Thyroid gland (tissue), 4 donors: ENCODE data around the gene CACTIN. TPM values are rescaled to one million over a fixed set of nuclear protein-coding genes. Genes with fewer than 3 reads are reported as not detected.
"Not testable (repeated sequence)": the region's sequence is repeated elsewhere in the genome, so short reads cannot be mapped to it uniquely, and the experiment has no call there.

Experiments used
- DNase-seq, 2 donors: peaks; one replicate each; pipeline ENCODE4 v3.0.0-alpha.2; 2019
- H3K27ac ChIP-seq, 3 donors: fragments of 200-600 bp; sonication (generic); 1 replicate in 2 of 3; 2 replicates in 1 of 3; pipeline ENCODE4 v1.5.1; 2016 to 2019; ENCODE audit warnings: mild to moderate bottlenecking in 1 of 3, moderate library complexity in 1 of 3
- H3K27me3 ChIP-seq: fragments of 200-600 bp; sonication (generic); one replicate; pipeline ENCODE4 v1.5.1; 2019
- H3K36me3 ChIP-seq, 2 donors: fragments of 200-600 bp; sonication (generic); one replicate each; pipeline ENCODE4 v1.5.1; 2016 to 2019
- H3K4me1 ChIP-seq, 2 donors: fragments of 200-600 bp; sonication (generic); one replicate each; pipeline ENCODE4 v1.5.1; 2017 to 2019
- H3K4me3 ChIP-seq, 3 donors: fragments of 200-600 bp; sonication (generic); replicated peaks in 1 of 3; 1 replicate in 2 of 3; 2 replicates in 1 of 3; pipeline ENCODE4 v1.5.1; 2016; ENCODE audit warnings: mild to moderate bottlenecking in 1 of 3
- H3K9me3 ChIP-seq: fragments of 200-600 bp; sonication (generic); one replicate; pipeline ENCODE4 v1.5.1; 2017
- POLR2A ChIP-seq, 2 donors: fragments of 450-650 bp; IDR thresholded peaks; one replicate each; pipeline ENCODE4 v1.6.1; 2017; ENCODE audit warnings: antibody characterized with exemption in 2 of 2, mild to moderate bottlenecking in 2 of 2, moderate library complexity in 1 of 2
- WGBS, 2 donors: methylation state at CpG; one replicate each; pipeline ENCODE4 v1.1.5; 2017; 5-methylcytosine and 5-hydroxymethylcytosine counted together
- intact Hi-C: fragments of 100-400 bp; cut with DNase I; formaldehyde crosslinking; loops from one replicate; pipeline ENCODE4 v1.15.1; 2023
- total RNA-seq, 4 donors: library from RNA; depleted of rRNA; stranded (reverse); fragments of >200 nt; gene quantifications; one replicate each; pipeline ENCODE4 v1.2.3, GENCODE V29; 2016
- TF ChIP-seq, protein P1 (sequence below), 6 experiments: fragments of 200-600 bp in 3 of 6; fragments of 450-650 bp in 3 of 6; sonication (generic) in 3 of 6; IDR thresholded peaks; one replicate each; pipeline ENCODE4 v1.5.1; 2016 to 2019; ENCODE audit warnings: antibody characterized with exemption in 6 of 6, mild to moderate bottlenecking in 2 of 6, inconsistent platforms in 1 of 6, moderate library complexity in 1 of 6

Gene CACTIN
- total RNA-seq, 4 donors from 2014 or later = 18.8 to 30.6 (median 24.5) TPM

DNA sequence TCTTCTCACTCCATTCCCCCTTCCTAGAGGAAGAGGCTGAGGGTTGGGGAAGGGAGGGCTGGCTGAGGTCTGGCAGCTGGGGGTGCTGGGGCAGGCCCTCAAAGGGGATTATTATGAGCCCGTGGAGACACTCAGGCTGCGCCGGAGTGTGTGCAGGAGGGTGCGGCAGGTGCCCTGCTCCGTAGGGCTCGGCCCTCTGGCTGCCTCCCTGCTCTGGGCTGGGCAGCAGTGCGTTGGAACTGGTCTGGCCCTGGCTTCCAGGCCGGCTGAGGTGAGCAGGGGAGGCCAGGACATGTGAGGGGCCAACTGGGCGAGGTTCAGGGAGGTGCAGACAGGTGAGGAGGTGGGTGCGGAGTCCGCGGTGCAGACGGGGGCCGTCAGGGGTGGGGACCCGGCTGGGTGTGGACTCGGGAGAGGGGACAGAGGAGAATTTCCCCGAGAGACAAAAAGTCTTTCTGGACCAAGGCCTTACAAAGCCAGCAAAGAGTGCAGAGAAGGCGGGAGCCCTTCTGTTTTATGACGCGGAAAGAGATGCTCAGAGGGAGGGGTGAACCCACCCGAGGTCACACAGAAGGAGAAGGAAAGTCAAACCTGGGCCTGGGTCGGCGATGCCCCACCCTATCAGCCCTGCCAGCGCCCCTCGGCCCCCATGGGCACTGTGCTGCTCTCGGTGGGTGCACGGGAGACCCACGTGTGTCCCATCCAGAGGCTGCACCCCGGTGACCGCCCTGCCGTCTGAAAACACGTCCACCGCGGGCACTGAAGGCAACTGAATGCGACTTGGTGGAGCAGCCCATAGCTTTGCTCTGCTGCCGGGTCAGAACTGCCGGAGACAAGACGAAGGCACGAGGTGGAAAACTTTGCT lies 42.7 kb upstream of the CACTIN start:
- Histone ChIP-seq H3K27me3 (no peaks in the 10 kb centered on the region), H3K4me1 (peaks cover 6 to 37% of the 10 kb centered on the region in 2 donors), H3K27ac (peak overlapping the region; percentile 88 to 95 (median 91)), H3K36me3 (peaks cover 1 to 6% of the 10 kb centered on the region in 2 donors), H3K4me3 (no peak overlapping the region), H3K9me3 (no peaks in the 10 kb centered on the region)
- intact Hi-C loops = no loop called here
- TF ChIP-seq, protein P1, sequence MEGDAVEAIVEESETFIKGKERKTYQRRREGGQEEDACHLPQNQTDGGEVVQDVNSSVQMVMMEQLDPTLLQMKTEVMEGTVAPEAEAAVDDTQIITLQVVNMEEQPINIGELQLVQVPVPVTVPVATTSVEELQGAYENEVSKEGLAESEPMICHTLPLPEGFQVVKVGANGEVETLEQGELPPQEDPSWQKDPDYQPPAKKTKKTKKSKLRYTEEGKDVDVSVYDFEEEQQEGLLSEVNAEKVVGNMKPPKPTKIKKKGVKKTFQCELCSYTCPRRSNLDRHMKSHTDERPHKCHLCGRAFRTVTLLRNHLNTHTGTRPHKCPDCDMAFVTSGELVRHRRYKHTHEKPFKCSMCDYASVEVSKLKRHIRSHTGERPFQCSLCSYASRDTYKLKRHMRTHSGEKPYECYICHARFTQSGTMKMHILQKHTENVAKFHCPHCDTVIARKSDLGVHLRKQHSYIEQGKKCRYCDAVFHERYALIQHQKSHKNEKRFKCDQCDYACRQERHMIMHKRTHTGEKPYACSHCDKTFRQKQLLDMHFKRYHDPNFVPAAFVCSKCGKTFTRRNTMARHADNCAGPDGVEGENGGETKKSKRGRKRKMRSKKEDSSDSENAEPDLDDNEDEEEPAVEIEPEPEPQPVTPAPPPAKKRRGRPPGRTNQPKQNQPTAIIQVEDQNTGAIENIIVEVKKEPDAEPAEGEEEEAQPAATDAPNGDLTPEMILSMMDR (IDR thresholded peaks at IDR 0.05) = no peak
- TF ChIP-seq POLR2A (IDR thresholded peaks at IDR 0.05) = no peak
- 83 to 88% methylated on average over 29 to 39 of the region's 39 CpGs for WGBS, 2 donors
- no peak for DNase-seq

DNA sequence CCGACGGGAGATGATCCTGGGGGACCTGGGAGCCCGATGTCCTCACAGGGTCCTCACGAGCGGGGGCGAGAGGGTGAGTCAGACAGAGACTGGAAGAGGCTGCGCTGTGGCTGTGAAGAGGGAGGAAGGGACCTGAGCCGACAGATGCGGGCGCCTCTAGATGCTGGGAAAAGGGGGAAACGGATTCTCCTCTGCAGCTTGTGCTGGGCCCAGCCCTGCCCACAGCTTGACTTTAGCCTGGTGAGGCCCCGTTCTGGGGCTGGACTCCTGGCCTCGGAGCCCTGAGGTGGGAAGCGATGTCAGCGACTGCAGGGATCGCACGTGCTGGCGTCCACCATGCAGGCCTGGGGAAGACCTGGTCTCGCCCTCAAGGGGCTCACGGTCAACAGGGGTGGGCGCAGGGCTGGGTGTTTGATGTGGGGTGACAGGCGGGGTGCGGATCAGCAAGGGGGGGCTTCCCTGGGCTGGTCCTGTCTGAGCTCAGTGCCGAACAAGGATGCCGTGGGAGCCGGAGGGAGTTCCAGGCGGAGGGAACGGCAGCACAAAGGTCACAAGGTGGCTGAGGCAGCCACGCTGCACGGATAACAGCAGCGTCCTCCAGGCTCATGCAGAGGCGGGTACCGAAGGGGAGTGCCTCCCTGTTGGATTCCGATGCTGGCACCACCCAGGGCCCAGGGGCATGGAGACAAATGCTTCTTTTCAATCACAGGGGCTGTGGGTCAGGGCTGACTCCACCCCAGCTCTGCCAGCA lies 41.9 kb upstream of the CACTIN start:
- intact Hi-C loops = no loop called here

DNA sequence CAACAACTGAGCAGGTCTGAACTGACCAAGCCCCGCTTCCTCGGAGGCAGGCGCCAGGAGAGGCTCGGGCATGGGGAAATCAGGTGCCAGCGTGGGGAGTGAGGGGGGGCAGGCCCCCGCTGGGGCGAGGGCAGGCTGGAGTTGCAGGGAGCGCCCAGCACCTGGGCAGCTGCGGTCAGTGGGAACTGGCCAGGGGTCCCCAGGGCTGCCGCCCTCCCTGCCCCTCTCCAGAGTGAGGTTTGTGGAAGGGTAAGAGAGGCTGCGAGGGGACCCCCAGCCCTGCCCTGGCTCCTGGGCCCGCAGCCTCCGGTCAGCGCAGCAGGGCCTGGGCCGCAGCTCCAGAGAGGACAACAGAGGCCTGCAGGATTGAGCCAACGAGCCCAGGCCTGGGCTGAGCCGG lies 41.2 kb upstream of the CACTIN start:
- Histone ChIP-seq H3K9me3 (no peaks in the 10 kb centered on the region), H3K27me3 (no peaks in the 10 kb centered on the region), H3K4me1 (peaks cover 6 to 37% of the 10 kb centered on the region in 2 donors), H3K27ac (peak overlapping the region in 1 of 3 donors; percentile 46), H3K36me3 (peaks cover 16 to 19% of the 10 kb centered on the region in 2 donors), H3K4me3 (no peak overlapping the region)
- 99% methylated on average over 10 of the region's 17 CpGs; no CpG with 5 or more reads in 1 of the 2 donors for WGBS, 2 donors
- DNase-seq = no peak
- TF ChIP-seq, protein P1 (IDR thresholded peaks at IDR 0.05) = no peak
- TF ChIP-seq POLR2A (IDR thresholded peaks at IDR 0.05) = no peak
- intact Hi-C loops = no loop called here

More for the DNA sequence above, 41.9 kb upstream of the CACTIN start:
- peaks cover 9 to 14% of the 10 kb centered on the region in 2 donors for H3K36me3 ChIP-seq
- peak overlapping the region in 2 of 3 donors; percentile 46 to 91 for H3K27ac ChIP-seq
- no peak overlapping the region for H3K4me3 ChIP-seq
- no peak for TF ChIP-seq POLR2A (IDR thresholded peaks at IDR 0.05)
- TF ChIP-seq, protein P1 (IDR thresholded peaks at IDR 0.05) = no peak
- H3K27me3 ChIP-seq = no peaks in the 10 kb centered on the region
- H3K9me3 ChIP-seq = no peaks in the 10 kb centered on the region
- no peak for DNase-seq
- 81 to 88% methylated on average over 33 of the region's 34 CpGs for WGBS, 2 donors
- peaks cover 6 to 37% of the 10 kb centered on the region in 2 donors for H3K4me1 ChIP-seq

DNA sequence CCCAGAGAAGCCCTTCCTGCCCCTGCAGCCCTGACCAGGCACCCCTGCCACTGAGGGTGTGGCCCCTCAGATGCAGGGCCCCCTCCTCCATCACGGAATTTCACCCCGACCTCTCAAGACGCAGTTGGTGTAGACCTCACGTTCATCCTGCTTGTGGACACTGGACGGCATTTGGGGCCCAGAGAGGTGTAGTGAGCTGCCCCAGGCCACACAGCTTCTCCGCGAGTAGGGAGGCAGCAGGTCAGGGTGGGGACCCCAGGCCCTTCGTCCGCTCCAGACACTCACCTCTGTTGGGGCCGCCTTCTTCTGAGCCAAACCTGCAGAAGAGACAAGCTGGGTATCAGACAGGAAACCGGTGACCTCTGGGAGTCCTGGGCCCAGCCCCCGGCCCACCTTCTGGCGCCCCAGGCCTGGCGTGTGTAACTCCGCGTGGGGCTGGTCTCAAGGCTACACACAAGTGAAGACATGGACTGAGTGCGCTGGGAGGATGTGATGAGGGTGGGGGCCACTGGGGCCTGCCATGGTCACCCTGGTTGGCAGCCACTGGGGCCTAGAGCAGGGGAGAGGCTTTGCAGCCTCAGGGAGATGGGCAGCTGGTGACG lies 40.5 kb upstream of the CACTIN start:
- H3K27ac ChIP-seq = no peak overlapping the region
- no peak for DNase-seq
- no peaks in the 10 kb centered on the region for H3K9me3 ChIP-seq
- H3K27me3 ChIP-seq = no peaks in the 10 kb centered on the region
- TF ChIP-seq, protein P1 (IDR thresholded peaks at IDR 0.05) = no peak
- TF ChIP-seq POLR2A (IDR thresholded peaks at IDR 0.05) = no peak
- 93 to 100% methylated on average over 3 to 11 of the region's 18 CpGs for WGBS, 2 donors
- H3K36me3 ChIP-seq = peaks cover 16 to 19% of the 10 kb centered on the region in 2 donors
- intact Hi-C loops = no loop called here
- no peak overlapping the region for H3K4me3 ChIP-seq
- H3K4me1 ChIP-seq = peaks cover 6 to 37% of the 10 kb centered on the region in 2 donors

DNA sequence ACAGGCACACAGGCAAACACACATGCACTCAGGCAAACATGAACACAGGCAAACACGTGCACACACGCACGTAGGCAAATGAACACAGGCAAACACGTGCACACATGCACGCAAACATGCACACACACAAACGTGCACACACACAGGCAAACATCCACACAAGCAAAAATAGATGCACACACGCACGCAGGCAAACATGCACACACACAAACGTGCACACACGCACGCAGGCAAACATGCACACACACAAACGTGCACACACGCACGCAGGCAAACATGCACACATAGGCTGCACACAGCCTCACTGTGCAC lies 39.9 kb upstream of the CACTIN start:
- H3K9me3 ChIP-seq, DNase-seq, H3K27ac ChIP-seq, intact Hi-C loops, H3K27me3 ChIP-seq, H3K4me3 ChIP-seq: not testable (repeated sequence)
- Histone ChIP-seq H3K4me1 (peaks cover 4 to 31% of the 10 kb centered on the region in 2 donors), H3K36me3 (peaks cover 16 to 19% of the 10 kb centered on the region in 2 donors)
- 92 to 94% methylated on average over 14 of the region's 14 CpGs for WGBS, 2 donors
